Sciatic nerve (tissue), 2 donors: ENCODE results near the gene TMC5. TPM values are rescaled to one million over a fixed set of nuclear protein-coding genes. Genes with fewer than 3 reads are reported as not detected.
"Not testable (repeated sequence)": the region's sequence is repeated elsewhere in the genome, so short reads cannot be mapped to it uniquely, and the experiment has no call there.

Experiments
- ATAC-seq: fragments of 200-7000 bp; cut with Tn5 transposase; one replicate; pipeline ENCODE4 v1.9.1; 2020; ENCODE audit warnings: mild to moderate bottlenecking, moderate library complexity
- DNase-seq: peaks from one replicate; pipeline ENCODE4 v3.0.0-alpha.2; 2020; ENCODE audit warnings: low spot score
- intact Hi-C: fragments of 100-400 bp; cut with DNase I; formaldehyde crosslinking; loops from one replicate; pipeline ENCODE4 v1.14.2; 2022
- total RNA-seq: library from RNA; stranded (reverse); fragmentation: NEBNext Ultra II Directional; extraction: Animal tissue kit (Norgen Biotek cat#: 25700); gene quantifications from one replicate; pipeline ENCODE4 v1.2.1, GENCODE V29; 2021
- donor health status: DM: no; HTN: no; CAD: no.
- donor health status: DM: no; HTN: no; CAD: no.

Gene TMC5
- total RNA-seq, 1 donor from 2014 or later, result 1.7 TPM

- DNase-seq, ATAC-seq, intact Hi-C loops: not testable (repeated sequence)
Measured at GRCh38 chr16:19395646-19396267, 21.9 kb upstream of the TMC5 start.

GRCh38 chr16:19396555-19397011 lies 21.1 kb upstream of the TMC5 start:
- intact Hi-C loops, result no loop called here
- no peak for ATAC-seq
- DNase-seq, result no peak

DNA sequence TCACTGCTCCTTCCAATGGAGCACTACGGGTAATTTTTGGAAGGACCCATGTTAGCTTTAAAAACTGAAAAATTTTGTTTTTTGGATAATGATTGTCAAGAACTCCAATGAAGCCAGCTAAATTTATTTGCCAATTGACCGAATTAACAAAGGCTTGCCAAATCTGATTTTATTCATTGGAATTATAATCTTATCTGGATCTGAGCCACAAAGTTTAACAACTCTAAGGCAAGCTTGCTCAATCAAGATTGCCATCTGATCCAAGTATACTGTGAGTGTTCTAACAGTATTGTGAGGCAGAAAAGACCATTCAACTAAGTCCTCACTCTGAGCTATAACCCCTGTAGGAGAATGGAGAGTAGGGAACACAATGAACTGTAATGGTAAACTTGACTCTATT lies 20.3 kb upstream of the TMC5 start:
- DNase-seq, ATAC-seq, intact Hi-C loops: not testable (repeated sequence)

GRCh38 chr16:19400711-19401110 lies 17.0 kb upstream of the TMC5 start:
- DNase-seq (no peak), ATAC-seq (no peak)
- intact Hi-C loops, result no loop called here

DNA sequence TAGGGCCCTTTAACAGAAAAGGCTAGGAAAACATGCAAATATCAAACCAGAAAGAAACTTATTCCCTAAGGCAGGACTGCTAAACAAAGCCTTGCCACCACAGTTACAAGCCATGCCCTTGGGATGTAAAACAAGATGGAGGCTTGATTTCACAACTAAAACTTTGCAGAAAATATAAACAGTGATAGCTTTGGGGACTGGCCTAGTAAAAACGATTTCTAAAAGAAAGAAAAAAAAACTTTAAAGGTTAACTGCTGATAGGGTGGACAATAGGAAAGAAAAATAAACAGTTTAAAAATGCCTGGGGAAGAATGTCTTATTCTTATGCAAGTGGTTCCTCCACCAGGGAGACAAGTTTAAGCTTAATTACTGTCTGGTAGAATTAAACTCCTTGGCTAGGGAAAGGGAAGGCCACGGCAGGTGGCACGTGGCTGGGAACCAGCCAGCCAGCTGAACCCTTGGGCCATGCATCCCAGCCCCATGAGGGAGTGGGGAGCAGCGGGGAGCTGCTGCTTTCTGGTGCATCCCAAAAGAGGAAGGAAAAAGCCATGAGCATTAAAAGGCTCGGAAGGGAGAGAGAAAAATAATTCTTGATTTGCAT lies 10.7 kb upstream of the TMC5 start:
- intact Hi-C loops, result no loop called here
- no peak for DNase-seq
- no peak for ATAC-seq

GRCh38 chr16:19410435-19411171 lies 7.1 kb upstream of the TMC5 start:
- no peak for DNase-seq
- intact Hi-C loops, result no loop called here
- no peak for ATAC-seq

DNA sequence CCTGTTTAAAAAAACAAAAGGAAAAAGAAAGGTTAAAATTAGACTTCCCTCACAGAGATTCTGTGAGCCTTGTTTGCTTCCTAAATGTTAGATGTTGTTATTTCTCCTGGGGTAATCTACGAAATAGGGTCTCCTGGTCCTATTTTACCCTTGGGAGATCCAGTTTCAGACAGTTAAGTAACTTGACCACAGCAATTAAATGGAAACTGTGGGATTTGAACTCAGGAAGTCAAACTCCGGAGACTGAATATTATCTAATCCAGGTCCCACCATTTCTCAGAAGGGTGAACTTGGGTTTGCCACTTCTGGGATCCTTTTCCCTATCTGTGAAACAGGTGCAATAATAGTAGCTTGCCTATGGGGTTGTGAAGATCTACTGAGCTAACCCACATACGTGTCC lies 6.4 kb upstream of the TMC5 start:
- ATAC-seq, result no peak
- intact Hi-C loops, result no loop called here
- DNase-seq, result no peak

DNA sequence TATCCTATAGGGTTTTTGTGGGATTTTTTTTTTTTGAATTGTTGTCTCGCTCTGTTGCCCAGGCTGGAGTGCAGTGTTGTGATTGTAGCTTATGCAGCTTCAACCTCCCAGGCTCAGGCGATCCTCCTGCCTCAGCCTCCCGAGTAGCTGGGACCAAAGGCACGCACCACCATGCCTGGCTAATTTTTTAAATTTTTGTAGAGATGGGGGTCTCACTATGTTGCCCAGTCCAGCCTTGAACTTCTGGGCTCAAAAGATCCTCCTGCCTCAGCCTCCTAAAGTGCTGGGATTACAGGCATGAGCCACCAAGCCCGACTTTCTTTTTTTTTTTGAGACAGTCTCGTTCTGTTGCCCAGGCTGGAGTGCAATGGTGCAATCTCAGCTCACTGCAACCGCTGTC lies 5.6 kb upstream of the TMC5 start:
- ATAC-seq, intact Hi-C loops, DNase-seq: not testable (repeated sequence)

DNA sequence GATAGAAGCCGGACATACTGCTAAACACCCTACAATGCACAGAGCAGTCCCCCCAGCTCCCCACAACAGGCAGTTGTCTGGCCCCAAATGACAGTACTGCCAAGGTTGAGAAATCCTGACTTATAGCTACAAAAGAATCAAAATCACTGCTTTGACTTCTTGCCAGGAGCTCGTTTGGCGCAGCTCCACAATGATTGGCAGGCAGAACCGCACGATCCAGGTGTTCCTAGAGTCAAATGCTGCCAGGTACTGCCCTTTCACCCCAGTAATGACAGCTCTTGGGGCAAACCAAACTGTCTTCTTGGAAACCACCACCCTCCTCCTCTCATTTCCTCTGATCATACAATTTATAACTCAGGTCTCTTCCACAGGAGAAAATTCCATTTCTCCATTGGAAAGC lies 2.2 kb upstream of the TMC5 start:
- intact Hi-C loops, result no loop called here
- DNase-seq (no peak), ATAC-seq (no peak)

- intact Hi-C loops, result no loop called here
- no peak for DNase-seq
- no peak for ATAC-seq
Measured at GRCh38 chr16:19415918-19416317, 1.8 kb upstream of the TMC5 start.

- no peak for ATAC-seq
- intact Hi-C loops, result no loop called here
- no peak for DNase-seq
Measured at GRCh38 chr16:19418200-19418599, 517 bp downstream of the TMC5 start.

- ATAC-seq, result no peak
- no peak for DNase-seq
- intact Hi-C loops, result no loop called here
Measured at GRCh38 chr16:19419698-19420075, 2.0 kb downstream of the TMC5 start.

DNA sequence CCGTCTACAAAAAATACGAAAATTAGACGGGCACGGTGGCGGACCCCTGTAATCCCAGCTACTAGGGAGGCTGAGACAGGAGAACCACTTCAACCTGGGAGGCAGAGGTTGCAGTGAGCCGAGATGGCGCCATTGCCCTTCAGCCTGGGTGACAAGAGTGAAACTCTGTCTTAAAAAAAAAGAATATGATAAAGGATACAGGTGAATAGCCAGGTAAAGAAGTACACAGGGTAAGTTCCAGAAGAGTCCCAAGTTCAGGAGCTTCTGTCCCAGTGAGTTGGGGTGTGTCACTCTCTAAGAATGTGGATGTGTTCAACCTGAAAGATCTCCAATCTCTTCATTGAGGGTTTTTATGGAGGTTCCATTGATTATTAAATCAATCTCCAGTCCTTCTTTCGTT lies 6.8 kb downstream of the TMC5 start:
- no peak for ATAC-seq
- intact Hi-C loops, result no loop called here
- DNase-seq, result no peak

GRCh38 chr16:19430345-19430744 lies 12.7 kb downstream of the TMC5 start:
- no peak for ATAC-seq
- intact Hi-C loops, result no loop called here
- no peak for DNase-seq

- no peak for ATAC-seq
- intact Hi-C loops, result no loop called here
- no peak for DNase-seq
Measured at GRCh38 chr16:19431636-19432340, 14.1 kb downstream of the TMC5 start.

DNA sequence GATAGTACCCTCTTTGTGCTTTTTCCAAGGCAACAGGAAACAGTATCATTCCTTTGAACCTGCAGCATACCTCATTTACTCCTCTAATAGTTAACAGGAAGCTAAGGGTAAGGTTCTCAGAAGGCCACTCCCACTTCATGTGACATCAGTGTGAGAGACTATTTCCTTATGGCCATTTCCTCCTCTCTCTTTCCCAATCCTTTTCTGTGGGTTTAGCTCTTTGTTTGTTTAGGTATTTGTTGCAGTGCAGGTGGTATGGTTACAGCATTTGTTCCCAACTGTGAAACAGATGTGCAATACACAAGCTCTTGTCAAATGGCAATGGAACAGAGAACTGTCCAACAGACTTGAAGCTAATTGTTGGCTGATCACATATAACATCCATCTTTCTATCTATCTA lies 14.7 kb downstream of the TMC5 start:
- intact Hi-C loops, result no loop called here
- ATAC-seq (no peak), DNase-seq (no peak)

GRCh38 chr16:19434584-19434983 lies 16.9 kb downstream of the TMC5 start:
- intact Hi-C loops, result no loop called here
- no peak for ATAC-seq
- no peak for DNase-seq

DNA sequence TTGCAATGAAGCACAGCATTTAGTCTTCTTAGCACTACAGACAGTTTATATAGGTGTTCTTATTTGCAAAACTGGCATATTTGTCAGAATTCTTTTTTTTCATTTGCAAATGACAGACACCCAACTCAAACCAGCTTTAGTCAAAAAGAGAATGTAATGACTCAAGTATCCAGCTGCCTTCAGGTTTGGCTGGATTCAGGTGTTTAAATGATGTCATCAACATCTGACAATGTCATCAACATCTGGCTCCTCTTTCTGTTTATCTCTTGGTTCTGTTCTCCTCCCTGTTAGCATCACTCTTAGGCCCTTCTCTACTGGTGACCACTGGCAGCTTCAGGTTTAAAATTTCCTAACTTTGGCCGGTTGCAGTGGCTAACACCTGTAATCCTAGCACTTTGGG lies 18.9 kb downstream of the TMC5 start:
- ATAC-seq, result no peak
- DNase-seq, result no peak
- intact Hi-C loops, result no loop called here

- no peak for DNase-seq
- no peak for ATAC-seq
- intact Hi-C loops, result no loop called here
Measured at GRCh38 chr16:19437280-19437679, 19.6 kb downstream of the TMC5 start.

GRCh38 chr16:19438739-19439138 lies 21.1 kb downstream of the TMC5 start:
- intact Hi-C loops, result no loop called here
- no peak for DNase-seq
- no peak for ATAC-seq
